Panc1 (cell line): ENCODE measurements around the gene PDPK1.

Experiments used
- POLR2AphosphoS5 ChIP-seq: IDR thresholded peaks from 2 replicates; pipeline ENCODE4 v1.6.1; 2012; ENCODE audit warnings: mild to moderate bottlenecking, low read depth, low read length, moderate library complexity
- SIN3A ChIP-seq: IDR thresholded peaks from 2 replicates; pipeline ENCODE4 v1.6.1; 2012; ENCODE audit warnings: low read depth, mild to moderate bottlenecking, low read length, moderate library complexity, borderline replicate concordance; ENCODE audit not compliant: insufficient read depth
- TF ChIP-seq, protein P1 (sequence below): fragments of 450-650 bp; IDR thresholded peaks from 2 replicates; pipeline ENCODE4 v1.5.1; 2017; ENCODE audit warnings: mild to moderate bottlenecking
- TF ChIP-seq, protein P2 (sequence below), 2 experiments: IDR thresholded peaks; 2 replicates each; pipeline ENCODE4 v1.6.1; 2011 to 2012; ENCODE audit warnings: low read depth in 2 of 2, control low read depth in 1 of 2, low read length in 1 of 2, mild to moderate bottlenecking in 1 of 2, moderate library complexity in 1 of 2; ENCODE audit not compliant: insufficient read depth in 1 of 2

- TF ChIP-seq, protein P1, sequence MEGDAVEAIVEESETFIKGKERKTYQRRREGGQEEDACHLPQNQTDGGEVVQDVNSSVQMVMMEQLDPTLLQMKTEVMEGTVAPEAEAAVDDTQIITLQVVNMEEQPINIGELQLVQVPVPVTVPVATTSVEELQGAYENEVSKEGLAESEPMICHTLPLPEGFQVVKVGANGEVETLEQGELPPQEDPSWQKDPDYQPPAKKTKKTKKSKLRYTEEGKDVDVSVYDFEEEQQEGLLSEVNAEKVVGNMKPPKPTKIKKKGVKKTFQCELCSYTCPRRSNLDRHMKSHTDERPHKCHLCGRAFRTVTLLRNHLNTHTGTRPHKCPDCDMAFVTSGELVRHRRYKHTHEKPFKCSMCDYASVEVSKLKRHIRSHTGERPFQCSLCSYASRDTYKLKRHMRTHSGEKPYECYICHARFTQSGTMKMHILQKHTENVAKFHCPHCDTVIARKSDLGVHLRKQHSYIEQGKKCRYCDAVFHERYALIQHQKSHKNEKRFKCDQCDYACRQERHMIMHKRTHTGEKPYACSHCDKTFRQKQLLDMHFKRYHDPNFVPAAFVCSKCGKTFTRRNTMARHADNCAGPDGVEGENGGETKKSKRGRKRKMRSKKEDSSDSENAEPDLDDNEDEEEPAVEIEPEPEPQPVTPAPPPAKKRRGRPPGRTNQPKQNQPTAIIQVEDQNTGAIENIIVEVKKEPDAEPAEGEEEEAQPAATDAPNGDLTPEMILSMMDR: no peak
- TF ChIP-seq, protein P2, sequence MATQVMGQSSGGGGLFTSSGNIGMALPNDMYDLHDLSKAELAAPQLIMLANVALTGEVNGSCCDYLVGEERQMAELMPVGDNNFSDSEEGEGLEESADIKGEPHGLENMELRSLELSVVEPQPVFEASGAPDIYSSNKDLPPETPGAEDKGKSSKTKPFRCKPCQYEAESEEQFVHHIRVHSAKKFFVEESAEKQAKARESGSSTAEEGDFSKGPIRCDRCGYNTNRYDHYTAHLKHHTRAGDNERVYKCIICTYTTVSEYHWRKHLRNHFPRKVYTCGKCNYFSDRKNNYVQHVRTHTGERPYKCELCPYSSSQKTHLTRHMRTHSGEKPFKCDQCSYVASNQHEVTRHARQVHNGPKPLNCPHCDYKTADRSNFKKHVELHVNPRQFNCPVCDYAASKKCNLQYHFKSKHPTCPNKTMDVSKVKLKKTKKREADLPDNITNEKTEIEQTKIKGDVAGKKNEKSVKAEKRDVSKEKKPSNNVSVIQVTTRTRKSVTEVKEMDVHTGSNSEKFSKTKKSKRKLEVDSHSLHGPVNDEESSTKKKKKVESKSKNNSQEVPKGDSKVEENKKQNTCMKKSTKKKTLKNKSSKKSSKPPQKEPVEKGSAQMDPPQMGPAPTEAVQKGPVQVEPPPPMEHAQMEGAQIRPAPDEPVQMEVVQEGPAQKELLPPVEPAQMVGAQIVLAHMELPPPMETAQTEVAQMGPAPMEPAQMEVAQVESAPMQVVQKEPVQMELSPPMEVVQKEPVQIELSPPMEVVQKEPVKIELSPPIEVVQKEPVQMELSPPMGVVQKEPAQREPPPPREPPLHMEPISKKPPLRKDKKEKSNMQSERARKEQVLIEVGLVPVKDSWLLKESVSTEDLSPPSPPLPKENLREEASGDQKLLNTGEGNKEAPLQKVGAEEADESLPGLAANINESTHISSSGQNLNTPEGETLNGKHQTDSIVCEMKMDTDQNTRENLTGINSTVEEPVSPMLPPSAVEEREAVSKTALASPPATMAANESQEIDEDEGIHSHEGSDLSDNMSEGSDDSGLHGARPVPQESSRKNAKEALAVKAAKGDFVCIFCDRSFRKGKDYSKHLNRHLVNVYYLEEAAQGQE (IDR thresholded peaks at IDR 0.05; ENCODE audit: insufficient read depth in 1 of 2, low read depth in 2 of 2, low read length in 1 of 2): no peak
- TF ChIP-seq SIN3A: no peak
- no peak for TF ChIP-seq POLR2AphosphoS5
Measured at GRCh38 chr16:2519711-2520080, 18.1 kb upstream of the PDPK1 start.
